Hematopoietic multipotent progenitor cell treated with erythropoietin and hydrocortisone succinate and interleukin-3 and kit ligand, for 15 days (in vitro differentiated cells): ENCODE results near the gene GCSAM.
"Not testable (repeated sequence)": the region's sequence is repeated elsewhere in the genome, so short reads cannot be mapped to it uniquely, and the experiment has no call there.

ENCODE experiments used
- DNase-seq: peaks from one replicate; pipeline ENCODE4 v3.0.0-alpha.2; 2015; ENCODE audit warnings: low spot score

The GCSAM gene

DNA sequence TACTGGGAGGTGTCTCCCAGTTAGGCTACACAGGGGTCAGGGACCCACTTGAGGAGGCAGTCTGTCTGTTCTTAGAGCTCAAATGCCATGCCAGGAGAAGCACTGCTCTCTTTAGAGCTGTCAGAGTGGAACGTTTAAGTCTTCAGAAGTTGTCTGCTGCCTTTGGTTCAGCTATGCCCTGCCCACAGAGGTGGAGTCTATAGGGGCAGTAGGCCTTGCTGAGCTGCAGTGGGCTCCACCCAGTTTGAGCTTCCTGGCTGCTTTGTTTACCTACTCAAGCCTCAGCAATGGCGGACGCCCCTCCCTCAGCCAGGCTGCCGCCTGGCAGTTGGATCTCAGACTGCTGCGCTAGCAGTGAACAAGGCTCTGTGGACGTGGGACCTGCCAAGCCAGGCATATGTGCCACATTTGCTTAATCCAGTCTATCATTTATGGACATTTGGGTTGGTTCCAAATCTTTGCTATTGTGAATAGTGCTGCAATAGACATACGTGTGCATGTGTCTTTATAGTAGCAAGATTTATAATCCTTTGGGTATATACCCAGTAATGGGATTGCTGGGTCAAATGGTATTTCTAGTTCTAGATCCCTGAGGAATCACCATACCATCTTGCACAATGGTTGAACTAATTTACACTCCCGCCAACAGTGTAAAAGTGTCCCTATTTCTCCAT lies 60.5 kb downstream of the GCSAM start:
- not testable (repeated sequence) for DNase-seq
